ENCODE data around the gene APOL3.
"Not testable (repeated sequence)": the region's sequence is repeated elsewhere in the genome, so short reads cannot be mapped to it uniquely, and the experiment has no call there.

The APOL3 gene

DNA sequence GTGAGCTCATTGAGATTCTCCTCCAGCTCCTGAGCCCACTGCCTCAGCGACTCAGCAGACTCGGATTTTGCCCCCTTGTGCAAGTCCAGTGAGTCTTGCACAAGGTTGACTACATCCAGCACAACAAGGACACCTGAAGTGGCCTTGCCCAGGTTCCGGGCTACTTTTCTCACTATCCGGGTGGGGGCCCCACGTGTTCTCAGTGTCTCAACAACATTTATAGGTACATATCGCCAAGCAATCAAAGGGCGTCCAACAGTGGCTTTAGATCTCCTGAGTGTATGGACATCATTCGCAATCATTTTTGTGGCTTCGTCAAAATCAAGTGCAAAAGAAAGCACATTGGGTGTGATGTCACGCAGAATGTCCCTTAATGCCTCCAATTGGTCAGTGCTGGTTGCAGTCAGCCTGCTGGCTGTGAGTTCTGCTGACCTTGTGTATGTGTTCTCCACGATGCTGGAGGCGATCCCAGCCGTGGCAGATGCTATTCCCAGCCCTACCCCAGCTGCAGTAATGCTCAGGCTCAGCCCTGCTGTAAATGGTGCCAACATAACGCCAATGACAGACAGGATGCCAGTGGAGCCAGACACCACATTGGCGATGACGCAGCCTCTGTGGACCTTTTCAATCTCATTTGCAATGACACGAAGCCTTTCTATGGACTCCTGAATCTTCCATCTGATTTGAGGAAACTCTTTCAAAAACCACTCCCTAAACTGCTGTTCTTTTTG is 30.7 kb upstream of the APOL3 start:
- no peak overlapping the region for H3K27ac ChIP-seq
- TF ChIP-seq, protein P1, sequence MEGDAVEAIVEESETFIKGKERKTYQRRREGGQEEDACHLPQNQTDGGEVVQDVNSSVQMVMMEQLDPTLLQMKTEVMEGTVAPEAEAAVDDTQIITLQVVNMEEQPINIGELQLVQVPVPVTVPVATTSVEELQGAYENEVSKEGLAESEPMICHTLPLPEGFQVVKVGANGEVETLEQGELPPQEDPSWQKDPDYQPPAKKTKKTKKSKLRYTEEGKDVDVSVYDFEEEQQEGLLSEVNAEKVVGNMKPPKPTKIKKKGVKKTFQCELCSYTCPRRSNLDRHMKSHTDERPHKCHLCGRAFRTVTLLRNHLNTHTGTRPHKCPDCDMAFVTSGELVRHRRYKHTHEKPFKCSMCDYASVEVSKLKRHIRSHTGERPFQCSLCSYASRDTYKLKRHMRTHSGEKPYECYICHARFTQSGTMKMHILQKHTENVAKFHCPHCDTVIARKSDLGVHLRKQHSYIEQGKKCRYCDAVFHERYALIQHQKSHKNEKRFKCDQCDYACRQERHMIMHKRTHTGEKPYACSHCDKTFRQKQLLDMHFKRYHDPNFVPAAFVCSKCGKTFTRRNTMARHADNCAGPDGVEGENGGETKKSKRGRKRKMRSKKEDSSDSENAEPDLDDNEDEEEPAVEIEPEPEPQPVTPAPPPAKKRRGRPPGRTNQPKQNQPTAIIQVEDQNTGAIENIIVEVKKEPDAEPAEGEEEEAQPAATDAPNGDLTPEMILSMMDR (IDR thresholded peaks at IDR 0.05) = no peak
- TF ChIP-seq ZFX (IDR thresholded peaks at IDR 0.05; ENCODE audit: borderline replicate concordance) = no peak

DNA sequence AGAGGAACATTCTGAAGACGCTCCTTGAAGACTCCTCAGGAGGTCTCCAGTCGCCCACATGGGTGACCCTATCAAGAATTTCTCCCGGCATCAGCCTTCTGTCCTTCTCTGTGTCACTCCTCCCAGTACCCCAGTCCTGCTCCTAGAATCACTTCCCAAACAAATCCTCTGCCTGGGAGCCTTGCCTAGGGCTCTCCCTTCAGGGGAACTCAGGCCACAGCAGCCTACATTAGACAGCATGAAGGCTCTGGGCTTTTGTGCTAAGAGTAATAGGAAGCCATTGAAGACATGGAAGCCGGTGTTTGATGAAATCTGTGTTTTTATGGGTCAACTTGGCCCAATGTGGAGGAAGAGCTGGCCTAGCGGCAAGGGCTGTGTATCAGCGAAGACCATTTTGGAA is 27.3 kb upstream of the APOL3 start:
- H3K27ac ChIP-seq = not testable (repeated sequence)

DNA sequence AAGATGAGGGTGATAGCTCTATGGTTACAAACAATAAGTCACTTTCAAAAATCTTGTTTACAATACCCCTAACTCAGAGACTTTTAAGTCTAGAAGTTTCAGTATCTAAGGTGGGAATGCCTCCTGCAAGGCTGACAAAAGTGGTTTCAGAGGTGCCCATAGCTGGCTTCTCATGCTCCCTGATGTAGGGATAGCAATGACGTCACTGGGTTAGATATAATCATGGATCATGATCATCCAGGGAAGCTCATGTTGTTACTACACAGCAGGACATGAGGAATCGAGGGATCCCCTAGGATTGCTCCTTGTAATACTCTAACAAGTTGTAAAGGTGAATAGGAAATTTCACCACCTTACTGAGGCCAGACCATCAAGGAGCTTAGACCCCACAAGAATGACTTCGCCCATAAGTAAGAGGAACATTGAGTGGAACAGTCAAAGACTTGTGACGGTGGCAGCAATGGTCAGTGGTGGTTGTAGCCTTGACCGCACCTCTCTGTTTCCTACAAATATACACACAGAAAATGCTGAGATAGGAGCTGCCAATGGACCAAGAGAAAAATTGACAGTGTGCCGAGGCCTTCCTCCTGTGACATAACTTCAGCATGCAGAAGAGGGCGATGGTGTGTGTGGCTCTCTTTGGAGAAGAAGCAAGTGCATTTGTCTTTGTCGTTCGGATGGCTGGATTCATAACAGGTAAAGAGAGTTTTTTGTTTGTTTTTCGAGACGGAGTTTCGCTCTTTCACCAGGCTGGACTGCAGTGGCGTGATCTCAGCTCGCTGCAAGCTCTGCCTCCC is 25.5 kb upstream of the APOL3 start:
- TF ChIP-seq, protein P1 (IDR thresholded peaks at IDR 0.05) = no peak
- H3K27ac ChIP-seq = no peak overlapping the region

DNA sequence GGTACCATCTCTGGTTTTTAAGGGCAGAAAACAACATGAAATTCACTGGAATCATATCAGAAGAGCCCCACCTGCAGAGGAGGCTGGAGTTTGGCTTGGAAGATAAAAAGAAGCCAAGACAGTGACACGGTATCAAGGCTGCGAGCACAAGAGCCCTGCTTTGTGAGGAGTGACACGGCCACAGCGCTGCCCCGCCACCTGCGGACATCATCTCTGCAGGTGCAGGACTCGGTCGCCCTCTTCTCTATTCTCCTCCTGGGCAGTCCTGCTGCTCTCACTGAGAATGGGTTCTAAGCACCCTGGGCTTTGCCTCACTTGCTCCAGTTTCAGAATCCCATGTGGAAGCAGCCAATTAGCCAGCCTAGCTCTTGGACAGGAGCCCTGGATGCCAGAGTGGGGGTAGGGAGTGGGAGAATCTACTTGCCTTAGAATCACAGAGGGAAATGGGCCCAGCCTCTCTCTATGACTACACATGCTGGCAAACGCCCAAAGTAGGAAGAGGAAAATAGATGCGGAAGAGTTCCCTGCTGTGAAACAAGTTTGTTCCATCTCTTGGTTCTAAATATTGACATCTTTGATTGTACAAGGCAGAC is 24.0 kb upstream of the APOL3 start:
- H3K27ac ChIP-seq = no peak overlapping the region
- no peak for TF ChIP-seq ZFX (IDR thresholded peaks at IDR 0.05; ENCODE audit: borderline replicate concordance)

DNA sequence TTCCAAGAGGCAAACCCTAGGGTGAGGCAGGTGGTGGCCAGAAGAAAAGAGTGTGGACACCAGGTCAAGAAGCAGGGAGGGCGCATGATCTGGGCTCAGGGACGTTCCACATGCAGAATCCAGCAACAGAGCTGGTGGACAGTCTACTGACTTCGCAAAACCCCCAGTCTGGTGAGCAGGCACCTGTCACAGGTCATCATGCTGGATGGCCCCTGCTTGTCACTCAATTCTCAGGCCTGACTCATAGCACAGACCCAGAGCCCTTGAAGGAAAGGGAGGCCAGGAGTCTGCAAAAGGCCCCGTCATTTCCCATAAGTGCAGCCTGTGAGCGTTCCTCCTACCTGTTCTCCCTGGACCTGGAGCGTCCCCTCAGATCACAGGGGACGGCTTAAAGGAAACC is 22.9 kb upstream of the APOL3 start:
- no peak overlapping the region for H3K27ac ChIP-seq
- TF ChIP-seq, protein P1 (IDR thresholded peaks at IDR 0.05) = no peak
- no peak for TF ChIP-seq ZFX (IDR thresholded peaks at IDR 0.05; ENCODE audit: borderline replicate concordance)

DNA sequence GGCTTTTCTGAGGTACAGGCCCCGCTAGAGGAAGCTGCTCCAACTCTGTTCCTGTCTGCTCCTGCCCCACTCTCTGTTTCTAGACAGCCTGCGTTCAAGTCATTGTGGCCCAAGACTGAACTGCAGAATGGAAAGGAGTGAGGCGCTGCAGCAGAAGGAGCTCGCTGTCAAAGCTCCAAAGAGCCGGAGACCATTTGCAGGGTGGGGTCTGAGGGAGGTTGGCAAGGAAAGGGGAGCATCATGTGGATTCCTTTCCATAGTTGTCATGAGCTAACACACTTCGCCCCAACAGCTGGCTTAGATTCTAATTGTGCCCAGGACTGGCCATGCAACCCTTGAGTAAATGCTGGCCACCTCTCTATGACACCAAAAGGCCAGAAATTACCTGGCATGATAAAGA is 22.3 kb upstream of the APOL3 start:
- H3K27ac ChIP-seq = no peak overlapping the region
- TF ChIP-seq ZFX (IDR thresholded peaks at IDR 0.05; ENCODE audit: borderline replicate concordance) = no peak
- TF ChIP-seq, protein P1 (IDR thresholded peaks at IDR 0.05) = no peak

DNA sequence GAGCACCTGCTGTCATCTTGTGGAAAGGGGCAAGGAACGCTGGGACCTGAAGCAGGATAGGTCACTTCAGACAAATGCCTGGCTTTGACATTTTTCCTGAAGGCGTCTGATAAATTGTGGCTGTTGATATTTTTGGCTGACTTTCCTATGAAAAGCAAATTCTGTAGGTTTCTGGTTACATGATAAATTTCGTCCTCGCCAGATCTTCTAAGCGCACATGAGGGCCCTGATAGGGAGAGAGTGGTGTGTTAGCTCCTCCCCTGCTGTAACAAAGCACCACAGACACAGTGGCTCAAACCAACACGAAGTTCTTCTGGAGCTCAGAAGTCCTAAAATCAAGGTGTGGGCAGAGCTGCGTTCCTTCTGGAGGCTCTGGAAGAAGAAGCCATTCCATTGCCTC is 21.5 kb upstream of the APOL3 start:
- no peak for TF ChIP-seq ZFX (IDR thresholded peaks at IDR 0.05; ENCODE audit: borderline replicate concordance)
- TF ChIP-seq, protein P1 (IDR thresholded peaks at IDR 0.05) = no peak
- H3K27ac ChIP-seq = no peak overlapping the region

DNA sequence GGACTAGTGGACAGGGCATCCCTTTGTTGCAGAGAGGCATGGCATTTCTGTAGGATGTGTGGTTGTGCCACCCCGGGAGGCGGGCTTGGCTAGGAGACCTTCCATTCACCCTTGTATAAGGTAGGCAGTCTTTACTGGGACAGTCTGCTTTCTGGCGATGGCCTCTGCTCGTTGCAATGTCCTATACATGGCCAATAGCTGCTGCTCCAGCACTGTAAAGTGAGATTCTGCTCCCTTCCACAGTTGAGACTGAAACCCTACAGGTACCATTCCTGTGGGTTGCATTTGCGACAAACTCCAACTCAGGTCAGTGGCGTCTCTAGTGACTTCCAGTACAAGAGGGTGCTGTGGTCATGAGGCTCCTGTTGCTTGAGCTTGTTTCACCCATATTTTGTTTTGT is 20.4 kb upstream of the APOL3 start:
- TF ChIP-seq, protein P1 (IDR thresholded peaks at IDR 0.05) = no peak
- no peak for TF ChIP-seq ZFX (IDR thresholded peaks at IDR 0.05; ENCODE audit: borderline replicate concordance)
- H3K27ac ChIP-seq = no peak overlapping the region

Measured in 22Rv1 (cell line).